NCI-H187 (cell line): ENCODE measurements around the gene PTPN2.

Source experiments
- DNase-seq, 2 experiments: peaks; one replicate each; lab custom pipeline; 2025; lab: John Stamatoyannopoulos, UW

The PTPN2 gene

DNA sequence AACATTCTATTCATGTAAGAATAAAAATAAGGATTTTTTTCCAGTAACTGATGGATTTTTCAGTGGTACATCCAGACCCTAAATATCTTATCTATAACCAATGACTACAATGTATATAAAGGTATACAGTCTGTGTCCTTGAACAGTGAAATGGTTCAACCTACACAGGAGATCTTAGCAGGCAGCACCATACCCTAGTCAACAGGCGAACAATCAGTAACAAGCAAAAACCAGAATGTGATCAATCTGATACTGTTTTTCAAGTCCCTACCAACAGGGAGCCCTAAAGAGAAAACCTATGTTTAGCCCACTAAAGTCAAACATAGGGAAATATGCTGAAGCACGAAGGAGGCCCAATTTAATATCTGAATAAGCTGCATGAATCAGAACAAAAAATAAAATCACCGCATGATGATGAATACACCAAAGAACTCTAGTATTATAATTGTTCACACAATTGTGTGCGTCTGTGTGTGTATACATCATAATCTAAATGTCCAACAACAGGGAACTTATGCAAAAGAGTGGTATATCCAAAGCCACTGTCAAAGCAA lies 26.0 kb downstream of the PTPN2 start:
- no peak for DNase-seq

DNA sequence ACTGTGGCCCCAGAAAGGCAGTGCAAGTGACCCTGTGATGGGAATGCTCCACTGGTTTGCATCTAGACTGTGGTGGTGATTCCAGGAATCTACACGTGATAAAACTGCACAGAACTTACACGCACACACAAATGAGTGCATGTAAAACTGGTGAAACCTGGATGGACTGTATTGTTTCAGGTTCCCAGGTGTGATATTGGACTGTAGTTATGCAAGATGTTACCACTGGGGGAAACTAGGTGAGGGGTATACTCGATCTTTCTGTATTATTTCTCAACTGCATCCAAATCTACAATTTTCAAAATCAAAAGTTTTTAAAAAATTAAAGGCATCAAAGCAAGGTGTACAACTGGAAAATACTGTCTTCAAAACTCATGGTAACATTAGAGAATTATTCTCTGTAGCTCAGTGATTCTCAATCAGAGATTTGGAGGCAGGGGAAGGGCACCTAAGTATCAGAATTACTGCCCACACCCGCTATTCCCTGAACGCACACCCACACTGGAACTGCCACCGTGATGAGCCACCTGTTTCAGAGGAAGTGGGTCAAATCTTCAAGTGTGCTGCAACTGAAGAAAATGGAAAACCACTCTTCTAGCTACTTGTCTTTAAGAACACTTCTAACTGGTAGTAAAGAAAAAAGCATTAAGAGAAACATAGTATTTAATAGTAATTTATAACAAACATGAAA lies 26.7 kb downstream of the PTPN2 start:
- DNase-seq, result peak in 1 of 2 experiments; percentile 6

DNA sequence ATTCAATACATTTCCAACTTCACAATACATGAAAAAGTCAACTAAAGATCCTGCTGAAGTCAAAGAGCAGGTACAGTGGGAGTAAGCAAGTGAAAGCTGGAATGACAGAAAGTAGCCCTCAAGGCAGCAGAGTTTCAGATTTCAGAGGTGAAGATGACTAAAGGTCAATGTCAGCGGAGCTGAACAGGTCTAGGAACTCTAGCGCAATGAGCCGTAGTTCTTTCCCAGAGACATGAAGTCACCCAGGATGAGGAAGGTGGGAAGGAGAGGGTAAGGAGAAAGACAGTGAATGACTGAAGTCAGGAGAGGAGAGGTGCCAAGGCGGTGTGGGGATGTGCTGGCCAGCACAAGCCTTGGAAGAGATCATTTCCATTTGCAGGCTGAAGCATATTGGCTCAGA lies 28.1 kb downstream of the PTPN2 start:
- no peak for DNase-seq

DNA sequence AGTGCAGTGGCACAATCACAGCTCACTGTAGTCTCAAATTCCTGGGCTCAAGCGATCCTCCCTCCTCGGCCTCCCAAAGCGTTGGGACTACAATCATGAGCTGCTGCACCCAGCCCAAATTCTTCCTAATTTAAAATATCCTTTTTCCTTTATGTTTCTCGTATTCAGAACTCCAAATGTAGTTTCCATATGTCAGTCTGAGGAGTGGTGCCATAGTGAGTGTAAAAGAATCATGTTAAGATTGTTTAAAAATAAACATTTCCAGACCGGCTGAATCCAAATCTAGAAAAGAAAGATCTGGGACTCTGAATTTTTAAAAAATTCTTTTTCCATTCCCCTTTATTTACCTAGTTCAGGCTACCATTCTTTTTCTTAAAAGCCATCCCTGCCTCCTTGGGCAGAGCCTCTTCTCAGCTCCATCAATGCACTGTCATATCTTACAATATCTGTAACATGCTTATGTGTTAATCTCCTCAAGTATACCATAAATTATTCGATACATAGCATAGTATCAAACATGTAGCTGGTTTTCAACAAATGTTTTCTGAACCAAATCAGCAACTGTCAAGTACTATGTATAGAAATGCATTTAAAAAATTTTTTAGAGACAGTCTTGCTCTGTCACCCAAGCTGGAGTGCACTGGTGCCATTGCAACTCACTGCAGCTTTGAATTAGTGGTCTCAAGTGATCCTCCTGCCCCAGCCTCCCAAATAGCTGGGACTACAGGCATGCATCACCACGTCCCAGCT lies 31.3 kb downstream of the PTPN2 start:
- no peak for DNase-seq

DNA sequence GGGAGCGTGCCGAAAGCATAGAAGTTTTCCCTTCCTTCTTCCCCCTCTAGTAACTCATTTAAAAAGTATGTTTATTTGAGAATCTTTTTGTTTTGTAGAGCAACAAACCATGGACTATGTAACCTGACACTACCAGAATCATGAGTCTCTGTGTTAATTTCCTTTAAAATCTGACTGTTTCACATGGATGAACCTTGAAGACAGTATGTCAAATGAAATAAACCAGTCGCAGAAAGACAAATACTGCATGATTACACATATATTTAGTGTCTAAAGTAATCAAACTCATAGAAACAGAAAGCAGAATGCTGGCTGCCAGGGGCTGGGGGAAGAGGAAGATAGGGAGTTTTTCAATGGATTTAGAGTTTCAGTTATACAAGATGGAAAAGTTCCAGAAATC lies 32.3 kb downstream of the PTPN2 start:
- DNase-seq, result no peak

DNA sequence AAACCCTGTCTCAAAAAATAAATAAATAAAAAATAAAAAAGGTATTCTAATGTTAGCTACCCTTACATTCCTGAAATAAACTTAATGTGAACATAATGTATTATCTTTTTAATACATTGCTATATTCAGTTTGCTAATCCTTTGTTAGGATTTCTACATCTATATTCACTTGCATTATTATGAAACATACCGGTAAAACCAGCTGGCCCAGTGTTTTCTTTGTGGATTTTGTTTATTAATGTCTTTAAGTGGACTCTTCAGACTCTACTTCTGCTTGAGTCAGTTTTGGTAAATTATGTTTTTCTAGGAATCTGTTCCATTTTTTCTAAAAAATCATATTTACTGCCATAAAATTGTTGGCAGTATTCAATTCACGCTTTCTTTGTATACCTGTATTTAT lies 34.5 kb downstream of the PTPN2 start:
- DNase-seq, result no peak

DNA sequence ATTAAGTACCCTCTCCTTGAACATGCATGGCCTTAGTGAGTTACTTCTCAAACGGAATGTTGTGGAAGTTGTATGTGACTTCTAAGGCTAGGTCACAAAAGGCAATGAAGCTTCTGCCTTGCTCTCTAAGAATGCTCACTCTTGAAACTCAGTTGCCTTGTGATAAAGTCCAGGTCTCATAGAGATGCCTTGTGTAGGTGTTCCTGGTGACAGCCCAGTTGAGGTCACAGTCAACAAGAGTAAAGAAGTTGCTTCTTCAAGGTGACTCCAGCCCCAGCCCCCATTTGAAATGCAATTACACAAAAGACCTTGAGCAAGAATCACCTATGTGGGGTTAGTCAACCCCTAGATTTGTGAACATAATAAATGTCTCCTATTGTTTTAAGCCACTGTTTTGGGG lies 35.6 kb downstream of the PTPN2 start:
- no peak for DNase-seq

DNA sequence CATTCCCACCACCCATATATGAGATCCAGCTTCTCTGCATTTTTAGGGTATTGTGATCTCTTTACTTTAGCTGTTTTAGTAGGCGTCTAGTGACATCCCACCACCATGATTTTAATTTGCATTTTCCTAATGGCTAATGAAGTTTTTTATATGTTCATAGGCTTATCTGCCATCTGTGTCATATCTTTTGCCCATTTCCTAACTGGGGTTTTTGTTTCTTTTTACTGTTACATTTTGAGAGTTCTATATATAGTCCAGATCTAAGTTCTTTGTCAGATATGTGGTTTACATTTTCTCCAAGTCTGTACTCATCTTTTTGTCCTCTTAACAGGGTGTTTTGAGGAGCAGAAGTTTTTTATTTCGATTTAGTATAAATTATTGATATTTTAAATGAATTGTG lies 39.6 kb downstream of the PTPN2 start:
- DNase-seq, result no peak

DNA sequence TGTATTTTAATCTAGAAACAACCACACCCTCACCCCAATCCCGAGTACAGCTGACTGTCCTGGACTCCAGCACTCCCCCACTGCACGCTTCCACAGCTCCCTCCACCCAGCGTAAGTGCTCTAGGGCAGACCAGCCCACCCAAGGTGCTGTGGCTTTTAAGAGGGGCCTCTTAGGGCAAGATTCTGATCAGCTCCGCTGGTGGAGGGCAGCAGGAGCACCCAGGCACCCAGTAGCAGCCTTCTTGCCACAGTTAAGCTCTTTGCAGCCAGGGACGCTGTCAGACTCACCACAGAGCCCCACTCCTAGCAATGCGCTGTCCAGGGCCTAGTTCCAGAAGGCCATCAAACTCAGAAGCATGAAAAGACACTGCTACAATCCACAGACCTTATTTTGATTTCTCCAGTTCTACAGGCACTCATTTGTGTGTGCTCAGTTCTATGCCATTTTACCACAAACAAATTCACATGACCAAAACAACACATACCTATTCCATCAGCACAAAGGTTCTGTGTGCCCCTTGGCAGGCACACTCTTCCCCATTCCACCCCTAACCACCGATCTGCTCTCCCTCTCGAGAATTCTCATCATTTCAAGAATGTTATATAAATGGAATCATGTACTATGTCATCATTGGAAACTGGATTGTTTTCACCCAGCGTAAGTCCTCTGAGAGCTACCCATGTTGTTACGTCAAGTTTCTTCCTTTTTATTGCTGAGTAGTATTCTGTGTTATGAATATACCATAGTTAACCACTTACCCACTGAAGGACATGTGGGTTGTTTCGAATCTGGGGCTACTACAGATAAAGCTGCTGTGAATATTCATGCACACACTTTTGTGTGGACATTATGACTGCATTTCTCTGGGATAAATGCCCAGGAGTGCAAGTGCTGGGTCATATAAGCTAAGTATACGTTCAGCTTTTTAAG lies 40.4 kb downstream of the PTPN2 start:
- DNase-seq, result no peak

DNA sequence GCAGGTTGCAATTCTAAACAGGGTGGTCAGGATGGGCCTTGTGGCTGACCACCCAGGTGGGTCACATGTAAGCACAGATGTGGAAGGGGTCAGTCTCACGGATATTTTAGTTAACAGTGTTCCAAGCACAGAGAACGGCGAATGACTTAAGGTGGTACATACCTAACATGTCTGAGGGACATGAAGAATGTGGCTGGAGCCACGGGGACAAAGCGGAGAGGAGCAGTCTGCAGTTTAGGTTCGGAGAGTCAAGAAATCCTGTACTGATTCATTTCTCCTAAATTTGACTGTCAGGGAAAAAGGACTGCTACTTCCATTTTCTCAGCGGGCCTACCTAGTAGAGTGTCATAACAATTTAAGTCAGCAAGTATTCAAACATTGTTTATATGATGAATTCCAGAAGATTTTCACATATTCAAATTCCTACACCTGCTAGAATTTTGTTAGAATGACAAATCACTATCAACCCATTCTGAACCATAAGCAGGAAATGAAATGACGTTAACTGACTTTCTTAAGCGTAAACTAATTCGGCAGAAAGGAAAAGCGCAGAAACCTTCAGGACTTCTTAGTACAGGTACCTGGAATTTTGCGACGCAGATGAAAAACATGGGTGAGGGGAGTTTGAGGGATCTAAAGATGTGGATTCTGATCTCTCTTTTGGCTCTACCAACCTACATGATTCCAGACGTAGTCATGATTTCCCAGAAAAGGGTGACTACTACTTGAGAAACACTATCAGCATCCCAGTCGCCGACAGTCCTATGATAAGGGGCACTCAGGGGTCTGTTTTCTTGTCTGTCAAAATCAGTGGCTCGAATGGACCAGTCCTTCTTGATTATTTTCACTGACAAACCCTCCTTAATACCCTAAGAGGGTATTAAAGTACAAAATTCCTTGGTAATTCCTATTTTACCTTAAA lies 41.3 kb downstream of the PTPN2 start:
- no peak for DNase-seq

DNA sequence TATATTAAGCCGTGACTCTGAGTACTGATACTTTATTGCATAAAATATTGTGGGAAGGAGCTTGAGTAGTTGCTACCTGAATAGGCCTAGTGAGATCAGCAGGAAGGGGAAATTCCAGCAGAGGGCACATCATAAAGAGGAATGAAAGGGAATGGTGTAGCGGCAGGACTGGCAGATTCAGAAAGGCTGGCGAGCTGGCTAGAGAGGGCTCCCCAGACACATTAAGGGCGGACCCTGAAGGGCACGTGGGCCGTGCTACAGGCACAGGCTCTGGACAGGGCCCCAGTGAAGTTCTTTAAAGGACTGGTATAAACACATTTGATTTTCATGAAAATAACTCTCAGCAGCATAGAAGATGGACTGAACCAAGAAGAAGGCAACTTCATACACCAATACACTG lies 43.0 kb downstream of the PTPN2 start:
- DNase-seq, result no peak

DNA sequence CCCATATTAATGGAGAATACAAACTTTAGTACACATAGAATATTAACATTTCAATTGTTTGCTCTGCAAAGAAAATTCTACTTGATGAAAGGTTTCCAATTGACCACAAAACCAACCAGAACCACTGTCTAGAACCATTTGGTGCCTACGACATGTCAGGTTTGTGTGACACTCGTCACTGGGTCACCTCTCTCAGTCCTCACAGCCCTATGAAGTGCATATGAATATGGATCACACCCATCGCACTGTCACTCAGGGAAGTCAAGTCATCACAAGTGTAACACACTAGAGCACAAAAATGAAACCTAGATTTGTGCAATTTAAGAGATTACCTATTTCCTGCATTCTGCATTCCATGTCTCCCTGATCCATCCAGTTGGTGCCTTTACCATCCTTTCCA lies 43.7 kb downstream of the PTPN2 start:
- no peak for DNase-seq

DNA sequence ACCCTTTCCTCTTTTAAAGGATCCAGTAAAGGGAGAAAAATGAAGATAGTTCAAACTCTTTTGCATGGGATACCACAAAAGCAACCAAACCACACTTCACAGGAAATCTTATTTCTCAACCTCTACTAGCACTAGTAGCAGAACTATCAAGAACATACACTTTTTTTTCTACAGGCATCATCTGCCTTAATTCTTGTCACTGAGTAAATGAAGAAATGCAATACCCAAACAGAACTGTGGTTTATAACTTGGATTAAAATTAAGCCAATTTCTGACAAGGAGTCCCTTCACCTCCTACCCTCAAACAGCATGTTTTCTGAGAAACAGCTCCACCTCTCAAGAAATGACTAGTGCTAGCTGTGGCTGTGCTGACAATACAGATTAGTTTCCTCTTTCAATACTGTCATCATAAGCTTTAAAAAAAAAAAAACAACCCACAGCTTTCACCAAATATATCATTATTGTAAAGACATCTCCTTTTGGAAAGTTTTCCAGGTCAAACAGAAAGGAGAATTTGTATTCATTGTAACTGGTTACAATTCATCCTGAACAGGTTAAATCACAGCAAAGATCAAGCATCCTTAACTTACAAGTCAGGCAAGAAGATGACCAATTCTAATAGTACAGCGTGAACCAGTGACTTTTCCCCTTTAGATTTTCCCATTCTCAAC lies 44.4 kb downstream of the PTPN2 start:
- no peak for DNase-seq

DNA sequence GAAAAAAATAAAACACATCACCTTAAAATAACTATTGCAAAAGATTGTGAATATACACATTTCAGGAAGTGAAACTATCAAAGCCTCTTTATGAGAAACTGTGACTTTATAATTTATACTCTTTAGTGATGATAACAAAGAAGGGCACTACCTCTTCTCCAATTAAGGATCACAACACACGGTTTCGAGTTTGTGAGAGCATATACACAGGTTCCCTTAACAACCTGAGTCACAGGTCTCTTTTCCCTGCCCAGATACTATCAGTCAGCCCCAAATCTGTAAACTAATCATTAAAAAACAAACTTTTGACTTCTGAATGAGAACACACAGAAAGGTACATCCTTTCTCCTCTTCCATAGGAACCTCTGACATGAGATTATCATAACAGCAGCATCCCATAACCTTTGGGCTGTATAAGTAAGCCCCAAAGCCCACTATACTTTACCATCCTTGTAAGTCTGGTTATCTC lies 44.9 kb downstream of the PTPN2 start:
- no peak for DNase-seq

DNA sequence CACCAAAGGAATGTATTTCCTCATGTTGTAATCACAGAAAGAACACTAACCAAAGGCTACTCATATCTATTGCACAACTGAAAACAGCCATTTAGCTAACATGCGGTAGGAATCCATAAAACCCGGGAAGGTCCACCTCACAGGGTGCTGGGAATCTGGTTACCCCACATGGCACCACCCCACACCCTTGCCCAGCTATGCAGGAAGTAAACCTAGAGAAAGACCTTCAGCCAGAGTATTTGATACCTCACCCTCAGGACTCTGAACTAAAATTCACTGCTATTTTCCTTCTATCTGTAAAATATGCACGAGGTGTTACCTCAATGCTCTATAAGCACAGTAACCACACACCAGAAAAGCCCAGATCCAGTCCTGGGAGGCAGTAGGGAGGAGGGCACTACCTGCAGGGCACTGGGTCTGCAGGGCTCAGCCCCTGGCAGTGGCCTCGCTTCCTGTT lies 45.8 kb downstream of the PTPN2 start:
- DNase-seq, result no peak

DNA sequence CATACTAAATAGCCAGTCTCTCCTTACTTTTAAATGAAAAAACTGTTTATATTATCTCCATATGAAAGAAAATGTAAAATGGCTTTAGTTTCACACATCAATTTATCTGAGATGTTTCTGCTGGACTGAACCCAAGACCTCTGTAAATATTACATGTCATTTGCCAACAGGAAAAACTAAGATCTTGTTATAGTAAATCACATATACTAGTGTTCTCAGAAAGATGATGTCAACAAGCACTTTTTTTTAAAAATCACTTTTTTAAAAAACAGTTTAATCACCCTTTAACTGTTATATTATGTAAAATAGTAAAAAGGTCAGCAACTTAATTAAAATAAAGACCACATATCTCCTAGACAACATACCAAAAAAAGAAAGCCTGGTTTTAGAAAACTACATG lies 46.3 kb downstream of the PTPN2 start:
- DNase-seq, result no peak

DNA sequence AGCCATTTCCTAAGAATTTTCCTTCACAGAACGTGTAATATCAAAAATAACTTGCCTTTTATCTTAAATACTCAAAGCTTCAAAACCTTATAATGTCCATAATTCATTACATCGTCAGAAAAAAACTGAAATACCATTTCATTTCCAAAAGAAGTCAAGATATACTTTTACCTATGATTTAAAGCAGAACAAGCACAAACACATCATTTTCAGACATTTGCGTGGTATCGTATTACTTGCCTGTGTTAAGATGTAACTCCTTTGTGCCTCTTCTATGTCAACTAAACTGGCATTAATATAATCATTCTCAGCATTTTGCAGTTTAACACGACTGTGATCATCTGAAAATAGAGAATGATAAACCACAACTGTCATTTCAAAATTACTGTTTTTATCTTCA lies 47.5 kb downstream of the PTPN2 start:
- no peak for DNase-seq

DNA sequence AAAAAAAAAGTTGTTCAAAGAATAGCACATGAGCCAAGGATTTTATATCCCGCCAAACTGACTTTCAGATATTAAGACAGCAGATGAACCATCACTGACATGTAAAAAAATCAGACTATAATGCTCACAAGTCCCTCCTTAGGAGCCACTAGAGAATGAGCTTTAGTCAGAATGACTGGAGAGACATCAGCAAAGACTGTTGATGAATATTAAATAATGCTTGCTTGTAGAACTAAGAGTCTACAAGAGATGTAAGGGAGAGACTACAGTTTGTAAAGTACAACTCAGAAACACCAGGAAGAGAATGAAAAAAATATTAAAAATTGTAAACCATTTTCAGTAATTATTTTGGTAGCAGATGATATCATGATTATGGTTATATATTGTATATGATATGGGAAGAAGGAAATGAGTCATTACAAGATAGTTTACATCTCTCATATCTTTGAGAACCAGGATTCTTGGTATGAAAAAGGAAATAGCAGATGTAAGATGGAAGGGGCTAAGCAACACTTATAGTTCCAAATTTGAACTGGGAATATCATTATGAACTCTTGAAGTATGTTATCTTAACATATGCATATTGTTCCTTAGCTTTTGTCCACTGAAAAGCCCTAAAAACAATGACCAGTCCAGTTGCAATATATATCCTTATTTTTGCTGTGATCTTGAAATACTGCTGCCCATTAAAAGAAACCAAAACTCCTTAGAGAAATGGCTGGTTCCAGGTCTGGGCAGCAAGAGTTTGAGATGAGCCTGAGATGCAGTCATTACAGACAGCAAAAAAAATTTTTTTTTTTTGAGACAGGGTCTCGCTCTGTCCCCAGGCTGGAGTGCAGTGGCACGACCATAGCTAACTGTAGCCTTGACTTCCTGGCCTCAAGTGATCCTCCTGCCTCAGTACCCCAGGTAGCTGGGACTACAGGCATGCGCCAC lies 55.7 kb downstream of the PTPN2 start:
- DNase-seq, result no peak

DNA sequence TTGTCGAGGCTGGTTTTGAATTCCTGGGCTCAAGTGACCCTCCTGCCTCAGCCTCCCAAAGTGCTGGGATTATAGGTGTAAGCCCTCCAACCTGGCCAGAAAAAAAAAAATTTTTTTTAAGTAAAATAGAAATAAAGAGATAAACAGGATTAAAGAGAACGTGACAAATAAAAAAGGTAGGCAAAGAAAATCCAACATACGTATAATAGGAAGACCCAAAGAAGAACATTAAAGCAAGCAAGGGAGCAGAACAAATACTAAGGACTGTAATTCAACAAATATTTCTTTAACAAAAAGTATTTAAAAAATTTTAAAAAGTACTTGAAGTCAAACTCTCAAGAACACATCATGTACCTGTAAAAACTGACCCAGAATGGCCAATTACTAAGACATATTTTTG lies 56.4 kb downstream of the PTPN2 start:
- no peak for DNase-seq
